Ramos (cell line): ENCODE results near the gene IL9R.
"Not testable (repeated sequence)": the region's sequence is repeated elsewhere in the genome, so short reads cannot be mapped to it uniquely, and the experiment has no call there.

Experiments
- in situ Hi-C: fragments of 300-500 bp; cut with MboI; formaldehyde crosslinking; loops from one replicate; pipeline ENCODE4 v1.14.3; 2022; ENCODE audit warnings: low sequenced_read_pairs; ENCODE audit not compliant: unreplicated experiment

The IL9R gene

GRCh38 chrX:156028653-156029237 is 31.2 kb downstream of the IL9R start:
- in situ Hi-C loops: not testable (repeated sequence)

- in situ Hi-C loops: not testable (repeated sequence)
Observed at GRCh38 chrX:156029296-156029695, 31.8 kb downstream of the IL9R start.

DNA sequence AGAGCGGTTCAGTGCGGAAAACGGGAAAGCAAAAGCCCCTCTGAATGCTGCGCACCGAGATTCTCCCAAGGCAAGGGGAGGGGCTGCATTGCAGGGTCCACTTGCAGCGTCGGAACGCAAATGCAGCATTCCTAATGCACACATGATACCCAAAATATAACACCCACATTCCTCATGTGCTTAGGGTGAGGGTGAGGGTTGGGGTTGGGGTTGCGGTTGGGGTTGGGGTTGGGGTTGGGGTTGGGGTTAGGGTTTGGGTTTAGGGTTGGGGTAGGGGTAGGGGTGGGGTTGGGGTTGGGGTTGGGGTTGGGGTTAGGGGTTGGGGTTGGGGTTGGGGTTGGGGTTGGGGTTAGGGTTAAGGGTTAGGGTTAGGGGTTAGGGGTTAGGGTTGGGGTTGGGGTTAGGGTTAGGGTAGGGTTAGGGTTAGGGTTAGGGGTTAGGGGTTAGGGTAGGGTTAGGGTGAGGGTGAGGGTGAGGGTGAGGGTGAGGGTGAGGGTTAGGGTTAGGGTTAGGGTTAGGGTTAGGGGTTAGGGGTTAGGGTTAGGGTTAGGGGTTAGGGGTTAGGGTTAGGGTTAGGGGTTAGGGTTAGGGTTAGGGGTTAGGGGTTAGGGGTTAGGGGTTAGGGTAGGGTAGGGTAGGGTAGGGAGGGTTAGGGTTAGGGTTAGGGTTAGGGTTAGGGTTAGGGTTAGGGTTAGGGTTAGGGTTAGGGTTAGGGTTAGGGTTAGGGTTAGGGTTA is 32.4 kb downstream of the IL9R start:
- in situ Hi-C loops: not testable (repeated sequence)

GRCh38 chrX:156030474-156030873 is 33.0 kb downstream of the IL9R start:
- in situ Hi-C loops: not testable (repeated sequence)
